ENCODE measurements around the gene B3GAT1. TPM values are rescaled to one million over a fixed set of nuclear protein-coding genes. Genes with fewer than 3 reads are reported as not detected.

The B3GAT1 gene
- polyA plus RNA-seq, 1 of the 3 experiments (the other 2 are of a cell fraction), result 0.15 TPM

DNA sequence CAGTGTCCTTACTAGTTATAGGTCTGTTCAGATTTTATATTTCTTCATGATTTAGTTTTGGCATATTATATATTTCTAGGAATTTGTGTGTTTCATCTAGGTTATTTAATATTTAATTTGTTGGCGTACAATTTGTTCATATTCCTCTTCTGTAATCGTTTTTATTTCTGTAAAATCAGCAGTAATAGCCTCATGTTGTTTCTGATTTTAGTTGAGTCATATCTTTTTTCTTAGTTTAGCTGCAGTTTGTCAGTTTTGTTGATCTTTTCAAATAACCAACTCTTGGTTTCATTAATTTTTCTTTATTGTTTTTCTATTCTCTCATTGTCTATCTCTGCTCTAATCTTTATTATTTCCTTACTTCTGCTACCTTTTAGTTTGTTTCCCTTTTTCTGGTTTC lies 59.9 kb downstream of the B3GAT1 start:
- 39% methylated on average over 2 of the region's 2 CpGs for WGBS (ENCODE audit: low lambda C conversion rate)
- no peaks in the 10 kb centered on the region for H3K79me2 ChIP-seq (ENCODE audit: insufficient read depth)
- H4K20me1 ChIP-seq (ENCODE audit: insufficient read depth), result no peaks in the 10 kb centered on the region
- ChIA-PET POLR2A (no interaction called here), CTCF (interaction anchor here (1.2 kb wide), 1 partner anchor 228 kb away, joined by 3 read pairs; no protein-coding TSS in a partner anchor)
- H3K9me2 ChIP-seq, result no peaks in the 10 kb centered on the region
- H3K27ac ChIP-seq (ENCODE audit: low read depth in 2 of 2, low read length in 1 of 2), result no peak overlapping the region
- DNase-seq, result no peak
- no peaks in the 10 kb centered on the region for H3F3A ChIP-seq (replicated peaks; ENCODE audit: insufficient read depth)
- H3K27me3 ChIP-seq (ENCODE audit: insufficient read depth), result no peaks in the 10 kb centered on the region
- H2AFZ ChIP-seq (ENCODE audit: low read depth), result no peak overlapping the region
- no peak overlapping the region for H3K4me2 ChIP-seq
- no peak overlapping the region for H3K4me3 ChIP-seq (ENCODE audit: low read depth in 2 of 2, low read length in 1 of 2)
- no peaks in the 10 kb centered on the region for H3K9me3 ChIP-seq
- H3K36me3 ChIP-seq (replicated peaks in 1 of 2; ENCODE audit: control insufficient read depth in 1 of 2, insufficient read depth in 2 of 2, low read length in 1 of 2), result no peaks in the 10 kb centered on the region
- no peaks in the 10 kb centered on the region for H3K4me1 ChIP-seq (ENCODE audit: control insufficient read depth in 1 of 2, insufficient read depth in 2 of 2, low read depth in 1 of 2, low read length in 1 of 2)
- H3K9ac ChIP-seq, result no peak overlapping the region
- TF ChIP-seq GATA2 (CRISPR knock-in tag; IDR thresholded peaks at IDR 0.05), result no peak
- no peak for TF ChIP-seq EP300 (IDR thresholded peaks at IDR 0.05; ENCODE audit: borderline replicate concordance in 1 of 2, low read depth in 1 of 2, low read length in 1 of 2)
- TF ChIP-seq, protein P1, sequence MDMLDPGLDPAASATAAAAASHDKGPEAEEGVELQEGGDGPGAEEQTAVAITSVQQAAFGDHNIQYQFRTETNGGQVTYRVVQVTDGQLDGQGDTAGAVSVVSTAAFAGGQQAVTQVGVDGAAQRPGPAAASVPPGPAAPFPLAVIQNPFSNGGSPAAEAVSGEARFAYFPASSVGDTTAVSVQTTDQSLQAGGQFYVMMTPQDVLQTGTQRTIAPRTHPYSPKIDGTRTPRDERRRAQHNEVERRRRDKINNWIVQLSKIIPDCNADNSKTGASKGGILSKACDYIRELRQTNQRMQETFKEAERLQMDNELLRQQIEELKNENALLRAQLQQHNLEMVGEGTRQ (IDR thresholded peaks at IDR 0.05; ENCODE audit: borderline replicate concordance, low read depth, low read length), result no peak
- TF ChIP-seq EZH2phosphoT487 (IDR thresholded peaks at IDR 0.05; ENCODE audit: borderline replicate concordance, low read depth), result no peak
- no peak for TF ChIP-seq MAX (IDR thresholded peaks at IDR 0.05; ENCODE audit: low read depth)
- TF ChIP-seq REST (IDR thresholded peaks at IDR 0.05; ENCODE audit: low read depth, low read length), result no peak
- no peak for TF ChIP-seq MEF2A (IDR thresholded peaks at IDR 0.05; ENCODE audit: borderline replicate concordance, low read depth)
- TF ChIP-seq TEAD4 (IDR thresholded peaks at IDR 0.05; ENCODE audit: borderline replicate concordance, insufficient read depth), result no peak
- no peak for TF ChIP-seq ELF1 (IDR thresholded peaks at IDR 0.05)
- no peak for TF ChIP-seq POLR2AphosphoS5 (IDR thresholded peaks at IDR 0.05; ENCODE audit: low read depth, low read length)
- TF ChIP-seq CTCF (IDR thresholded peaks at IDR 0.05), result no peak
- TF ChIP-seq SMC3 (IDR thresholded peaks at IDR 0.05; ENCODE audit: low read depth, low read length), result no peak
- no peak for TF ChIP-seq TCF12 (IDR thresholded peaks at IDR 0.05)
- TF ChIP-seq MXI1 (IDR thresholded peaks at IDR 0.05; ENCODE audit: low read depth, low read length), result no peak
- TF ChIP-seq RXRA (IDR thresholded peaks at IDR 0.05; ENCODE audit: borderline replicate concordance, low read depth), result no peak
- no peak for TF ChIP-seq RAD21 (IDR thresholded peaks at IDR 0.05; ENCODE audit: low read length)
- TF ChIP-seq CHD2 (IDR thresholded peaks at IDR 0.05; ENCODE audit: low read length, partially characterized antibody), result no peak
- no peak for TF ChIP-seq ZBTB33 (IDR thresholded peaks at IDR 0.05; ENCODE audit: borderline replicate concordance, low read depth)

All from SK-N-SH (cell line).